ENCODE measurements around the gene CPAMD8.

GRCh38 chr19:16880884-16881554 lies 145.6 kb downstream of the CPAMD8 start:
- TF ChIP-seq CTCF (IDR thresholded peaks at IDR 0.05) (no peak), POLR2A (IDR thresholded peaks at IDR 0.05) (no peak)
